ENCODE measurements around the gene ANXA4.

DNA sequence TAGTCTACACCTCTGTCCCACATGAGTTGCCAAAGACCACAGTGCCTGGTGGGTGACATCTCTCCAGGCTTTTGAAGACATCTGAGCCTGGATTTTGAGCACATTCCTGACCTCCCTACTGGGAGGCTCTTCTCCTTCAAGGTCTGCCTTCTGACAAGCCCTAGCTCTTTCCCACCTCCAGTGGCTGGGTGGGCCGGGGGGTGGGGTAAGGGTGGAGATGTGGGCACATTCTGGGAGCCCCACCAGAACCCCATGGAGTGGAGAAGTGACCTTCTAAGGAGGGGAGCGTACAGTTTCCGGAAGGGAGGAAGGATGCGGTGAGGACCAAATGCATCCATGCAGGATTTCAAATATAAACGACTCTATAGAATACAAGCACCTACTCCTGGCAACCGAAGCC, 27.9 kb upstream of the ANXA4 start:
- TF ChIP-seq, protein P1, sequence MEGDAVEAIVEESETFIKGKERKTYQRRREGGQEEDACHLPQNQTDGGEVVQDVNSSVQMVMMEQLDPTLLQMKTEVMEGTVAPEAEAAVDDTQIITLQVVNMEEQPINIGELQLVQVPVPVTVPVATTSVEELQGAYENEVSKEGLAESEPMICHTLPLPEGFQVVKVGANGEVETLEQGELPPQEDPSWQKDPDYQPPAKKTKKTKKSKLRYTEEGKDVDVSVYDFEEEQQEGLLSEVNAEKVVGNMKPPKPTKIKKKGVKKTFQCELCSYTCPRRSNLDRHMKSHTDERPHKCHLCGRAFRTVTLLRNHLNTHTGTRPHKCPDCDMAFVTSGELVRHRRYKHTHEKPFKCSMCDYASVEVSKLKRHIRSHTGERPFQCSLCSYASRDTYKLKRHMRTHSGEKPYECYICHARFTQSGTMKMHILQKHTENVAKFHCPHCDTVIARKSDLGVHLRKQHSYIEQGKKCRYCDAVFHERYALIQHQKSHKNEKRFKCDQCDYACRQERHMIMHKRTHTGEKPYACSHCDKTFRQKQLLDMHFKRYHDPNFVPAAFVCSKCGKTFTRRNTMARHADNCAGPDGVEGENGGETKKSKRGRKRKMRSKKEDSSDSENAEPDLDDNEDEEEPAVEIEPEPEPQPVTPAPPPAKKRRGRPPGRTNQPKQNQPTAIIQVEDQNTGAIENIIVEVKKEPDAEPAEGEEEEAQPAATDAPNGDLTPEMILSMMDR (IDR thresholded peaks at IDR 0.05): no peak
- no peak for TF ChIP-seq POLR2A (IDR thresholded peaks at IDR 0.05)
